ENCODE results near the gene RNF152. TPM values are rescaled to one million over a fixed set of nuclear protein-coding genes. Genes with fewer than 3 reads are reported as not detected.
A peak's percentile ranks its signal among the peaks of the same experiment; 100 is the strongest.

RNF152 gene
- total RNA-seq, 1 donor from 2014 or later, result 10.4 TPM

GRCh38 chr18:61900504-61901281, 7.9 kb upstream of the RNF152 start:
- no peaks in the 10 kb centered on the region for H3K27me3 ChIP-seq (ENCODE audit: low read depth)
- no peak for TF ChIP-seq CTCF (IDR thresholded peaks at IDR 0.05; ENCODE audit: borderline replicate concordance)
- no peaks in the 10 kb centered on the region for H3K9me3 ChIP-seq (replicated peaks)
- no peaks in the 10 kb centered on the region for H3K36me3 ChIP-seq
- no peak overlapping the region for H3K4me3 ChIP-seq
- intact Hi-C loops (cut with micrococcal nuclease), result loop anchor here (10.0 kb wide), 1 partner anchor 326 kb away; no protein-coding TSS in a partner anchor
- no peak overlapping the region for H3K27ac ChIP-seq (replicated peaks)
- DNase-seq, result no peak
- H3K4me1 ChIP-seq, result peaks cover 5% of the 10 kb centered on the region

- Histone ChIP-seq H3K4me3 (no peak overlapping the region), H3K9me3 (replicated peaks) (no peaks in the 10 kb centered on the region), H3K27me3 (ENCODE audit: low read depth) (no peaks in the 10 kb centered on the region), H3K4me1 (peaks cover 16% of the 10 kb centered on the region), H3K27ac (replicated peaks) (no peak overlapping the region), H3K36me3 (no peaks in the 10 kb centered on the region)
- no peak for TF ChIP-seq CTCF (IDR thresholded peaks at IDR 0.05; ENCODE audit: borderline replicate concordance)
- intact Hi-C loops (cut with micrococcal nuclease), result loop anchor here (5.0 to 10.0 kb wide), 2 partner anchors 154 to 261 kb away; no protein-coding TSS in a partner anchor
- no peak for DNase-seq
These were observed 5.9 kb upstream of the RNF152 start for GRCh38 chr18:61898640-61899101.

GRCh38 chr18:61896757-61897156, 4.0 kb upstream of the RNF152 start:
- Histone ChIP-seq H3K4me1 (peaks cover 35% of the 10 kb centered on the region), H3K27ac (replicated peaks) (peak overlapping the region; percentile 28), H3K9me3 (replicated peaks) (no peaks in the 10 kb centered on the region), H3K4me3 (no peak overlapping the region), H3K36me3 (no peaks in the 10 kb centered on the region), H3K27me3 (ENCODE audit: low read depth) (no peaks in the 10 kb centered on the region)
- peak; percentile 26 for DNase-seq
- no peak for TF ChIP-seq CTCF (IDR thresholded peaks at IDR 0.05; ENCODE audit: borderline replicate concordance)
- intact Hi-C loops (cut with micrococcal nuclease), result loop anchor here (5.0 to 10.0 kb wide), 2 partner anchors 152 to 259 kb away; no protein-coding TSS in a partner anchor

GRCh38 chr18:61896118-61896517, 3.3 kb upstream of the RNF152 start:
- no peak for DNase-seq
- no peak overlapping the region for H3K4me3 ChIP-seq
- TF ChIP-seq CTCF (IDR thresholded peaks at IDR 0.05; ENCODE audit: borderline replicate concordance), result no peak
- no peak overlapping the region for H3K27ac ChIP-seq (replicated peaks)
- intact Hi-C loops (cut with micrococcal nuclease), result loop anchor here (5.0 to 10.0 kb wide), 2 partner anchors 151 to 259 kb away; no protein-coding TSS in a partner anchor
- H3K27me3 ChIP-seq (ENCODE audit: low read depth), result no peaks in the 10 kb centered on the region
- H3K4me1 ChIP-seq, result peaks cover 41% of the 10 kb centered on the region
- no peaks in the 10 kb centered on the region for H3K9me3 ChIP-seq (replicated peaks)
- H3K36me3 ChIP-seq, result peaks cover 6% of the 10 kb centered on the region

- DNase-seq, result no peak
- intact Hi-C loops (cut with micrococcal nuclease), result loop anchor here (5.0 to 10.0 kb wide), 2 partner anchors 150 to 258 kb away; no protein-coding TSS in a partner anchor
- H3K4me1 ChIP-seq, result peaks cover 52% of the 10 kb centered on the region
- no peak for TF ChIP-seq CTCF (IDR thresholded peaks at IDR 0.05; ENCODE audit: borderline replicate concordance)
- H3K36me3 ChIP-seq, result peaks cover 16% of the 10 kb centered on the region
- H3K4me3 ChIP-seq, result peak overlapping the region; percentile 88
- peak overlapping the region; percentile 92 for H3K27ac ChIP-seq (replicated peaks)
- no peaks in the 10 kb centered on the region for H3K27me3 ChIP-seq (ENCODE audit: low read depth)
- no peaks in the 10 kb centered on the region for H3K9me3 ChIP-seq (replicated peaks)
These were observed 2.1 kb upstream of the RNF152 start for GRCh38 chr18:61894751-61895524.

Data from left ventricle myocardium inferior (tissue), 1 donor.